ENCODE data around the gene OR9G4.

The OR9G4 gene

GRCh38 chr11:56748597-56748996 is at the start of gene OR9G4:
TSS of gene OR9G4 (minus strand) at chr11:56748697. CDS start at chr11:56743766, 4,931 bp downstream.
- in situ Hi-C loops (cut with HindIII; ENCODE audit: low sequenced_read_pairs): no loop called here

GRCh38 chr11:56783448-56784041 is 35.0 kb upstream of the OR9G4 start:
- in situ Hi-C loops (cut with HindIII; ENCODE audit: low sequenced_read_pairs): no loop called here

- in situ Hi-C loops (cut with HindIII; ENCODE audit: low sequenced_read_pairs): no loop called here
Measured at GRCh38 chr11:56782167-56782847, 33.8 kb upstream of the OR9G4 start.

GRCh38 chr11:56776809-56777208 is 28.3 kb upstream of the OR9G4 start:
- in situ Hi-C loops (cut with HindIII; ENCODE audit: low sequenced_read_pairs): no loop called here

GRCh38 chr11:56764976-56765375 is 16.5 kb upstream of the OR9G4 start:
- in situ Hi-C loops (cut with HindIII; ENCODE audit: low sequenced_read_pairs): no loop called here

- in situ Hi-C loops (cut with HindIII; ENCODE audit: low sequenced_read_pairs): no loop called here
Measured at GRCh38 chr11:56751480-56751879, 3.0 kb upstream of the OR9G4 start.

- in situ Hi-C loops (cut with HindIII; ENCODE audit: low sequenced_read_pairs): no loop called here
Measured at GRCh38 chr11:56750190-56750589, 1.7 kb upstream of the OR9G4 start.

- in situ Hi-C loops (cut with HindIII; ENCODE audit: low sequenced_read_pairs): no loop called here
Measured at GRCh38 chr11:56740886-56741285, 7.6 kb downstream of the OR9G4 start.

GRCh38 chr11:56740107-56740506 is 8.4 kb downstream of the OR9G4 start:
- in situ Hi-C loops (cut with HindIII; ENCODE audit: low sequenced_read_pairs): no loop called here

- in situ Hi-C loops (cut with HindIII; ENCODE audit: low sequenced_read_pairs): no loop called here
Measured at GRCh38 chr11:56720513-56720912, 28.0 kb downstream of the OR9G4 start.

GRCh38 chr11:56716379-56716854 is 32.1 kb downstream of the OR9G4 start:
- in situ Hi-C loops (cut with HindIII; ENCODE audit: low sequenced_read_pairs): no loop called here

- in situ Hi-C loops (cut with HindIII; ENCODE audit: low sequenced_read_pairs): no loop called here
Measured at GRCh38 chr11:56714206-56714605, 34.3 kb downstream of the OR9G4 start.

- in situ Hi-C loops (cut with HindIII; ENCODE audit: low sequenced_read_pairs): no loop called here
Measured at GRCh38 chr11:56706486-56706885, 42.0 kb downstream of the OR9G4 start.

- in situ Hi-C loops (cut with HindIII; ENCODE audit: low sequenced_read_pairs): no loop called here
Measured at GRCh38 chr11:56705784-56706396, 42.6 kb downstream of the OR9G4 start.

- in situ Hi-C loops (cut with HindIII; ENCODE audit: low sequenced_read_pairs): no loop called here
Measured at GRCh38 chr11:56700914-56701485, 47.5 kb downstream of the OR9G4 start.

GRCh38 chr11:56700242-56700913 is 48.1 kb downstream of the OR9G4 start:
- in situ Hi-C loops (cut with HindIII; ENCODE audit: low sequenced_read_pairs): no loop called here

- in situ Hi-C loops (cut with HindIII; ENCODE audit: low sequenced_read_pairs): no loop called here
Measured at GRCh38 chr11:56698795-56699194, 49.7 kb downstream of the OR9G4 start, which contains the start of gene OR9G1. TSS of gene OR9G1 (plus strand) at chr11:56699095. CDS start at chr11:56700388, 1,293 bp downstream.

GRCh38 chr11:56693428-56693827 is 55.1 kb downstream of the OR9G4 start:
- in situ Hi-C loops (cut with HindIII; ENCODE audit: low sequenced_read_pairs): no loop called here

All from endothelial cell of hepatic sinusoid (primary cell).